B cell (primary cell): ENCODE data around the gene PTBP3. TPM values are rescaled to one million over a fixed set of nuclear protein-coding genes. Genes with fewer than 3 reads are reported as not detected.

Experiments
- ATAC-seq: fragments of 200-7000 bp; cut with Tn5 transposase; one replicate; pipeline ENCODE4 v1.10.0; 2021; ENCODE audit warnings: low read depth, mild to moderate bottlenecking, moderate number of reproducible peaks, moderate library complexity
- CTCF ChIA-PET: fragments of 350-600 bp; sonication (Branson Sonifier 250); formaldehyde crosslinking; loops from one replicate; lab custom pipeline; 2021; ENCODE audit warnings: antibody characterized with exemption, inconsistent platforms; lab: Charles Lee
- POLR2A ChIA-PET: fragments of 350-600 bp; sonication (Branson Sonifier 250); formaldehyde crosslinking; loops from one replicate; lab custom pipeline; 2021; ENCODE audit warnings: antibody characterized with exemption; lab: Charles Lee
- DNase-seq: peaks from one replicate; pipeline ENCODE4 v3.0.0; 2013
- H2AFZ ChIP-seq: 2 replicates; pipeline ENCODE4 v1.6.1; 2012; ENCODE audit warnings: mild to moderate bottlenecking, low read depth, low read length; ENCODE audit not compliant: insufficient read depth, poor library complexity, severe bottlenecking
- H3K27ac ChIP-seq, 2 donors: 1 replicate in 1 of 2; 2 replicates in 1 of 2; pipeline ENCODE4 v1.5.1; 2012 to 2013; ENCODE audit warnings: low read length in 2 of 2, mild to moderate bottlenecking in 2 of 2, moderate library complexity in 1 of 2
- H3K27me3 ChIP-seq, 4 experiments: fragments of 200-600 bp in 1 of 4; sonication (generic) in 1 of 4; replicated peaks in 1 of 4; 1 replicate in 2 of 4; 2 replicates in 2 of 4; pipeline versions ENCODE4 v1.6.1 to v1.7.0; 2013 to 2016; ENCODE audit warnings: low read length in 3 of 4, mild to moderate bottlenecking in 2 of 4, mixed read lengths in 1 of 4, moderate library complexity in 1 of 4; ENCODE audit not compliant: insufficient read depth in 4 of 4, control insufficient read depth in 3 of 4; ENCODE audit errors: control extremely low read depth in 1 of 4
- H3K36me3 ChIP-seq, 2 experiments: replicated peaks in 1 of 2; 1 replicate in 1 of 2; 2 replicates in 1 of 2; pipeline versions ENCODE4 v1.6.1 to v1.7.1; 2013; ENCODE audit warnings: low read length in 1 of 2; ENCODE audit not compliant: insufficient read depth in 2 of 2, control insufficient read depth in 1 of 2; ENCODE audit errors: control extremely low read depth in 1 of 2, extremely low read depth in 1 of 2
- H3K4me1 ChIP-seq, 2 donors: fragments of 200-600 bp in 1 of 2; sonication (generic) in 1 of 2; 1 replicate in 1 of 2; 2 replicates in 1 of 2; pipeline versions ENCODE4 v1.5.1 to v1.6.1; 2013 to 2017; ENCODE audit warnings: low read length in 2 of 2; ENCODE audit not compliant: control insufficient read depth in 2 of 2, insufficient read depth in 2 of 2
- H3K4me2 ChIP-seq: replicated peaks from 2 replicates; pipeline ENCODE3; 2012; ENCODE audit warnings: mild to moderate bottlenecking, low read depth, low read length; ENCODE audit not compliant: poor library complexity, severe bottlenecking
- H3K4me3 ChIP-seq, 5 experiments: fragments of 200-600 bp in 1 of 5; sonication (generic) in 1 of 5; 1 replicate in 3 of 5; 2 replicates in 2 of 5; pipeline versions ENCODE4 v1.5.1 to v1.7.0; 2011 to 2016; ENCODE audit warnings: low read length in 4 of 5, mild to moderate bottlenecking in 4 of 5, low read depth in 2 of 5, control low read depth in 1 of 5, moderate library complexity in 1 of 5; ENCODE audit not compliant: insufficient read depth in 1 of 5; ENCODE audit errors: control extremely low read depth in 1 of 5, extremely low read depth in 1 of 5
- H3K79me2 ChIP-seq: fragments of 200-600 bp; sonication (generic); one replicate; pipeline ENCODE4 v1.6.0; 2016; ENCODE audit warnings: low read length; ENCODE audit not compliant: control insufficient read depth, insufficient read depth
- H3K9ac ChIP-seq: fragments of 200-600 bp; sonication (generic); 2 replicates; pipeline ENCODE4 v1.6.1; 2017; ENCODE audit warnings: mild to moderate bottlenecking, low read length, moderate library complexity
- H3K9me3 ChIP-seq, 3 donors: one replicate each; pipeline versions ENCODE4 v1.6.1 to v1.7.1; 2013; ENCODE audit warnings: low read length in 2 of 3; ENCODE audit not compliant: control insufficient read depth in 2 of 3, insufficient read depth in 1 of 3; ENCODE audit errors: control extremely low read depth in 1 of 3
- H4K20me1 ChIP-seq: 2 replicates; pipeline ENCODE4 v1.6.0; 2012; ENCODE audit warnings: mild to moderate bottlenecking, low read length; ENCODE audit not compliant: insufficient read depth, control insufficient read depth, poor library complexity, severe bottlenecking
- H3K27ac Mint-ChIP-seq: one replicate; pipeline ENCODE4 v1.8.0; 2021; ENCODE audit warnings: mixed read lengths
- H3K27me3 Mint-ChIP-seq: one replicate; pipeline ENCODE4 v1.8.0; 2021; ENCODE audit warnings: mixed read lengths
- H3K4me1 Mint-ChIP-seq: one replicate; pipeline ENCODE4 v1.8.0; 2021; ENCODE audit warnings: mixed read lengths
- H3K4me3 Mint-ChIP-seq: one replicate; pipeline ENCODE4 v1.8.0; 2021; ENCODE audit warnings: mixed read lengths
- H3K9me3 Mint-ChIP-seq: one replicate; pipeline ENCODE4 v1.8.0; 2022; ENCODE audit warnings: mixed read lengths; ENCODE audit not compliant: insufficient read depth
- EZH2 ChIP-seq: IDR thresholded peaks from 2 replicates; pipeline ENCODE4 v1.6.1; 2012; ENCODE audit warnings: borderline replicate concordance, low read depth, mild to moderate bottlenecking, moderate library complexity, low read length; ENCODE audit not compliant: insufficient read depth, poor library complexity, severe bottlenecking
- WGBS: methylation state at CpG from one replicate; pipeline ENCODE4 v1.1.5; 2013; ENCODE audit warnings: missing lambda C conversion rate; ENCODE audit not compliant: insufficient coverage; 5-methylcytosine and 5-hydroxymethylcytosine counted together
- intact Hi-C: fragments of 100-400 bp; cut with micrococcal nuclease; formaldehyde crosslinking; loops from one replicate; pipeline ENCODE4 v1.10.0; 2022
- polyA plus RNA-seq: library from polyadenylated mRNA; depleted of rRNA; stranded (reverse); fragments of >200 nt; gene quantifications from 2 replicates; pipeline ENCODE4 v1.2.3, GENCODE V29; 2012
- total RNA-seq, 2 donors: library from RNA; stranded (reverse); fragments of 120-200 nt in 1 of 2; gene quantifications; 1 replicate in 1 of 2; 2 replicates in 1 of 2; pipeline versions ENCODE4 v1.2.3 to v1.2.4, GENCODE V29; 2013 to 2022
- TF ChIP-seq, protein P1 (sequence below): fragments of 200-600 bp; IDR thresholded peaks from one replicate; pipeline ENCODE4 v1.8.0; 2022; ENCODE audit warnings: antibody characterized with exemption, mild to moderate bottlenecking

The PTBP3 gene
- total and polyA plus RNA-seq, 2 donors (not counting 1 experiment from before 2014, with no cell fraction given): 22.8 to 133 TPM

DNA sequence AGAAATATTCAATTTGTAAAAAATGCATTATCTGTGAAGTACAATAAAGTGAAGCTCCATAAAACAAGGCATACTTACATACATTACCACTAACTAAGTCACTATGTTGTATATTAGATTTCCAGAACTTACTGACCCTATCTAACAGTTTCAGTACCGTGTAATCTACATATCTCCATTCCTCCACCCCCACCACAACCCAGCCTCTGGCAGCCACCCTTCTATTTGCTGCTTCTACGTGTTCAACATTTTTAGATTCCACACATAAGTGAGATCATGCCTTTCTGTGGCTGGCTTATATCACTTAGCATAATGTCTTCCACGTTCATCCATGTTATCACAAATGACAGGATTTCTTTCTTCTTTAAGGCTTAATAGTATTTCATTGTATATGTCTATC is 31.3 kb upstream of the PTBP3 start:
- H3K36me3 ChIP-seq: no peaks in the 10 kb centered on the region
- Mint-ChIP-seq H3K9me3 (peaks cover 12% of the 10 kb centered on the region), H3K4me3 (no peak overlapping the region), H3K27ac (no peak overlapping the region), H3K4me1 (peaks cover 3% of the 10 kb centered on the region), H3K27me3 (no peaks in the 10 kb centered on the region)
- ChIA-PET CTCF (interaction anchor here (0.6 to 1.5 kb wide), 2 partner anchors 257 to 267 kb away, joined by 4 to 5 read pairs; no protein-coding TSS in a partner anchor), POLR2A (no interaction called here)
- H3K9me3 ChIP-seq: peaks cover 1 to 28% (median 5%) of the 10 kb centered on the region in 3 donors
- 100% methylated on average over 2 of the region's 3 CpGs for WGBS
- no peak for TF ChIP-seq EZH2
- TF ChIP-seq, protein P1, sequence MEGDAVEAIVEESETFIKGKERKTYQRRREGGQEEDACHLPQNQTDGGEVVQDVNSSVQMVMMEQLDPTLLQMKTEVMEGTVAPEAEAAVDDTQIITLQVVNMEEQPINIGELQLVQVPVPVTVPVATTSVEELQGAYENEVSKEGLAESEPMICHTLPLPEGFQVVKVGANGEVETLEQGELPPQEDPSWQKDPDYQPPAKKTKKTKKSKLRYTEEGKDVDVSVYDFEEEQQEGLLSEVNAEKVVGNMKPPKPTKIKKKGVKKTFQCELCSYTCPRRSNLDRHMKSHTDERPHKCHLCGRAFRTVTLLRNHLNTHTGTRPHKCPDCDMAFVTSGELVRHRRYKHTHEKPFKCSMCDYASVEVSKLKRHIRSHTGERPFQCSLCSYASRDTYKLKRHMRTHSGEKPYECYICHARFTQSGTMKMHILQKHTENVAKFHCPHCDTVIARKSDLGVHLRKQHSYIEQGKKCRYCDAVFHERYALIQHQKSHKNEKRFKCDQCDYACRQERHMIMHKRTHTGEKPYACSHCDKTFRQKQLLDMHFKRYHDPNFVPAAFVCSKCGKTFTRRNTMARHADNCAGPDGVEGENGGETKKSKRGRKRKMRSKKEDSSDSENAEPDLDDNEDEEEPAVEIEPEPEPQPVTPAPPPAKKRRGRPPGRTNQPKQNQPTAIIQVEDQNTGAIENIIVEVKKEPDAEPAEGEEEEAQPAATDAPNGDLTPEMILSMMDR: no peak
- no peaks in the 10 kb centered on the region for H3K27me3 ChIP-seq
- ATAC-seq: no peak
- H4K20me1 ChIP-seq: no peaks in the 10 kb centered on the region
- intact Hi-C loops: loop anchor here (5.0 kb wide), 1 partner anchor 537 kb away; no protein-coding TSS in a partner anchor
- H2AFZ ChIP-seq: no peak overlapping the region
- H3K4me1 ChIP-seq: peaks cover 0 to 5% of the 10 kb centered on the region in 2 donors
- no peak overlapping the region for H3K4me3 ChIP-seq
- no peak overlapping the region for H3K27ac ChIP-seq
- H3K79me2 ChIP-seq: no peaks in the 10 kb centered on the region
- H3K9ac ChIP-seq: no peak overlapping the region
- DNase-seq: no peak
- H3K4me2 ChIP-seq: no peak overlapping the region

DNA sequence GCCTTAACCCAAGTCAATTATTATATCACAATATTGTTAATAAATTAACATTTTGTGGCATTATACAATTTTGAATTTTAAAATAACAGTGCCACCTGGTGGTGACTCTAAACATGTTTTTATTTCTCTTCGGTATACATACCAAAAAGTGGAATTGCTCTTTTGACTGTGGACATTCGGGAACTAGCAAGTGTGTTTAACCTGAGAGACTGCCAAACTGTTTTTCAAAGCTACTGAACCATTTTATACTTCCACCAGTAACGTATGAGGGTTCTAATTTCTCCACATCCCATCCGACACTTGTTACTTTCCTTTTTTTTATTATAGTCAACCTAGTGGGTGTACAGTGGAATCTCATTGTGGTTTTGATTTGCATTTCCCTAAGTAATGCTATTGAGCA is 28.2 kb upstream of the PTBP3 start:
- intact Hi-C loops: loop anchor here (1.0 to 5.0 kb wide), 5 partner anchors 18 to 765 kb away; no protein-coding TSS in a partner anchor
- Histone ChIP-seq H2AFZ (peak overlapping the region; percentile 53), H3K9me3 (peaks cover 0 to 8% (median 0%) of the 10 kb centered on the region in 3 donors), H3K9ac (no peak overlapping the region), H3K4me3 (no peak overlapping the region), H3K4me1 (peaks cover 0 to 5% of the 10 kb centered on the region in 2 donors), H3K36me3 (no peaks in the 10 kb centered on the region), H3K4me2 (peak overlapping the region; percentile 51), H4K20me1 (no peaks in the 10 kb centered on the region), H3K79me2 (no peaks in the 10 kb centered on the region), H3K27ac (no peak overlapping the region), H3K27me3 (no peaks in the 10 kb centered on the region)
- 0% methylated on average over 1 of the region's 4 CpGs for WGBS
- ChIA-PET CTCF (interaction anchor here (0.6 to 6.4 kb wide), 30 partner anchors 9 to 765 kb away, joined by 3 to 143 read pairs (median 6); partner anchors contain the start of gene HSDL2), POLR2A (no interaction called here)
- TF ChIP-seq EZH2: no peak
- TF ChIP-seq, protein P1: peak; percentile 75
- peak overlapping the region; percentile 66 for H3K4me3 Mint-ChIP-seq
- peak; percentile 45 for ATAC-seq
- H3K9me3 Mint-ChIP-seq: peaks cover 4% of the 10 kb centered on the region
- no peaks in the 10 kb centered on the region for H3K27me3 Mint-ChIP-seq
- peak; percentile 70 for DNase-seq
- peaks cover 3% of the 10 kb centered on the region for H3K4me1 Mint-ChIP-seq
- no peak overlapping the region for H3K27ac Mint-ChIP-seq
